HG03108 (cell line): ENCODE measurements around the gene MRLN.
"Not testable (repeated sequence)": the region's sequence is repeated elsewhere in the genome, so short reads cannot be mapped to it uniquely, and the experiment has no call there.

Source experiments
- ATAC-seq: cut with Tn5 transposase; IDR thresholded peaks from one replicate; pipeline ENCODE4 v1.9.1; 2021; ENCODE audit warnings: moderate library complexity; ENCODE audit not compliant: unreplicated experiment

The MRLN gene

DNA sequence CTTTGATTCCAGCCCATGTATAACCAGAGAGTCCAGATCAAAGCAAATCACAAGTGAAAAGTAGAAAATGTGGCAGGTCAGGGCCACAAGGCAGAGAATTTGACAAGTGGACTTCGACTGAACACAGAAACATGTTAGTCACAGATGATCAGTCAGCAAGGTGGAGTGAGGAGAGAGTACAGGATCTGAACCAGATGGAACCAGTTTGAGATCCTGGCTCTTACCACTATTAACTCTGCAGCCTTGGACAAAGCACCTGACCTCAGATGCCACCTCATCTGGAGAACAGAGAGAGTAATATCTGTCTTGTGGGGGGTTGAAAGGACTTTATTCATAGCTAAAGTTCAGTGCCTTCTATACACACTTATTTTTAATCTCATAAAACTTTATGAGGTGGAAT lies 4.4 kb downstream of the MRLN start:
- ATAC-seq, result no peak

DNA sequence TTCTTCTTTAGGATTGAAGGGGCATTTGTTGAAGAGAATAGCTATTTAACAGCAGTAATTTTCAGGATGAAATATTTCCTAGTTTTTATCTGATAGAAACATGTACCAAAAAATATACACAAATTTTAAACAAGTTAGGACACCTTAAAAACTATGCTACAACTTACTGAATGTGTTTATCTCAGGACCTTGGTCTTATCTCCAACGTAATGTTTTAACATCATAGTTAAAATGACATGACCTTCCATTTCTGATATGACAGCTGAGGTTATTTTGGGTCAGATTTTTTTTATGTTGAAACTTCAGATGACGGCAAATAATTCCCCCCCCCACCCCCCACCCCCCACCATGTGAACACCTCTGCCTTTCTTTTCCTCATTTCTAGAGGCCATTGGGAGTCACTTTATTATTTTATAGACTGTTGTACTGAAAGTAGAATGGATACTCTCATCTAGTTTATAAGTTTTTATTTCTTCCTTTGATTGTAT lies 8.0 kb downstream of the MRLN start:
- no peak for ATAC-seq

GRCh38 chr10:59744762-59745161 lies 8.5 kb downstream of the MRLN start:
- not testable (repeated sequence) for ATAC-seq

DNA sequence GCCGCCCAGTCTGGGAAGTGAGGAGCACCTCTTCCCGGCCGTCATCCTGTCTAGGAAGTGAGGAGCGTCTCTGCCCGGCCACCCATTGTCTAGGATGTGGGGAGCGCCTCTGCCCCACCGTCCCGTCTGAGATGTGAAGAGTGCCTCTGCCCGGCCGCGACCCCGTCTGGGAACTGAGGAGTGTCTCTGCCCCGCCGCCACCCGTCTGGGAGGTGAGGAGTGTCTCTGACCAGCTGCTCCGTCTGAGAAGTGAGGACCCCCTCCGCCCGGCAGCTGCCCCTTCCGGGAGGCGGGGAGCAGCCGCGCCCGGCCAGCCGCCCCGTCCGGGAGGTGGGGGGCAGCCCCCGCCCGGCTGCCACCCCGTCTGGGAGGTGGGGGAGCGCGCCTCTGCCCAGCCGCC lies 9.1 kb downstream of the MRLN start:
- ATAC-seq, result not testable (repeated sequence)

GRCh38 chr10:59741583-59741982 lies 11.7 kb downstream of the MRLN start:
- no peak for ATAC-seq

DNA sequence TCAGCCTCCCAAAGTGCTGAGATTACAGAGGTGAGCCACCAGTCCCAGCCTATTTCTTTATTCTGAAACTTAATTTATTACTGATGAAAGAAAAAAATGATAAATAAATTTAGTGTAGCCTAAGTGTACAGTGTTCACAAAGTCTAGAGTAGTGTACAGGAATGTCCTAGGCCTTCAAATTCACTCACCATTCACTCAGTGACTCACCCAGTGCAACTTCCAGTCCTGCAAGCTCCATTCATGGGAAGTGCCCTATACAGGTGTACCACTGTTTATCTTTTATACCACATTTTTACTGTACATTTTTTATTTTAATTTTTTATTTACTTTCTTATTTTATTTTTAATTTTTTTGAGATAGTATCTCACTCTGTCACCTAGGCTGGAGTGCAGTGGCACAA lies 12.2 kb downstream of the MRLN start:
- ATAC-seq, result no peak

DNA sequence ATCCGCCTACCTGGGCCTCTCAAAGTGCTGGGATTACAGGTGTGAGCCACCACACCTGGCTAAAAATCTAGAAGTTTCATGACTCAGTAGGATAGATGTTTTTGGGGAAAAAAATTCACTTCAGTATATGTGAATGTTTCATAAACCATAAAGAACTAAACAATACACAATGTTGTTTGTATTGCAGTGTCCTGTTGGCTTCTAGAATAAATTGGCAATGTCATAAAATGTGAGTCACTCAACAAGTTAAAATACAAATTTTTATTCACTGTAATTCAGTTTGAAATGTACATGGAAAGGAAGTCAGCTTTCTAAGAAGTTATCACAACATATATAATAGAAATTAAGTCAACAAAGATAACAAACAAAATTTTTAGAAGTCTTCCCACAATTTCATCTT lies 16.5 kb downstream of the MRLN start:
- no peak for ATAC-seq

- ATAC-seq, result no peak
Measured at GRCh38 chr10:59735296-59735695, 18.0 kb downstream of the MRLN start.

GRCh38 chr10:59734014-59734462 lies 19.2 kb downstream of the MRLN start:
- ATAC-seq, result no peak

- not testable (repeated sequence) for ATAC-seq
Measured at GRCh38 chr10:59733321-59734013, 19.8 kb downstream of the MRLN start.

DNA sequence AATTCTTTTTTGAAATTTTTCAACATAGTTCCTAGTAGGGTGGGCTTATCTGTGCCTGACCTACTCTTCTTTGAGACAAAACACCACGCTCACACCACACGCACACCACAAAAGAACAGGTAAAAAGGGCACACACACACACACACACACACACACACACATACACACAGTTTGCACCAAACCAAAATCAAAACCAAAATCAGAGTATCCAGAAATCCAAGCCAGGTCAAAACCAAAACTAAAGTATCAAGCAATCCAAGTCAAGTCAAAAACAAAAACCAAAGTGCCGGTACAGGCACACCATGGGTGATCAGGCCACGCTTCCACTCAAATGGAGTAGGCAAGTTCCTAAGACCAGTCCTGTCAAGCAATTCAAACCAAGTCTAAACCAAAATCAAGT lies 20.4 kb downstream of the MRLN start:
- ATAC-seq, result not testable (repeated sequence)

DNA sequence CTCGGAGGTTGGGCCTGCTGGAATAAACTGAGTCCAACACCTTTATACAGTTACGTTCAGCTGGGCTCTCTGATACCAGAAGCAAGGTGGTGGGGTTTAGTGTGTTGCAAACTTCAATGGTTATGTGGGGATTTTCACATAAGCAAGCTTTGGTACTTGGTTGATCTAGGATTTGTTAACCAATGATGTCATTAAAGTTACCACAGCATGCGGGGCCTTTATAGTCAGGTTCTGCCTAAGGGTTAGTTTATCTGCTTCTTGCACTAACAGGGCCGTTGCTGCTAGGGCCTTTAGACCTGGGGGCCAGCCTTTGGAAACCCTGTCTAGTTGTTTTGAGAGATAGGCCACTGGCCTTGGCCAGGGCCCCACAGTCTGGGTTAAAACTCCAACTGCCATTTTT lies 24.1 kb downstream of the MRLN start:
- not testable (repeated sequence) for ATAC-seq

DNA sequence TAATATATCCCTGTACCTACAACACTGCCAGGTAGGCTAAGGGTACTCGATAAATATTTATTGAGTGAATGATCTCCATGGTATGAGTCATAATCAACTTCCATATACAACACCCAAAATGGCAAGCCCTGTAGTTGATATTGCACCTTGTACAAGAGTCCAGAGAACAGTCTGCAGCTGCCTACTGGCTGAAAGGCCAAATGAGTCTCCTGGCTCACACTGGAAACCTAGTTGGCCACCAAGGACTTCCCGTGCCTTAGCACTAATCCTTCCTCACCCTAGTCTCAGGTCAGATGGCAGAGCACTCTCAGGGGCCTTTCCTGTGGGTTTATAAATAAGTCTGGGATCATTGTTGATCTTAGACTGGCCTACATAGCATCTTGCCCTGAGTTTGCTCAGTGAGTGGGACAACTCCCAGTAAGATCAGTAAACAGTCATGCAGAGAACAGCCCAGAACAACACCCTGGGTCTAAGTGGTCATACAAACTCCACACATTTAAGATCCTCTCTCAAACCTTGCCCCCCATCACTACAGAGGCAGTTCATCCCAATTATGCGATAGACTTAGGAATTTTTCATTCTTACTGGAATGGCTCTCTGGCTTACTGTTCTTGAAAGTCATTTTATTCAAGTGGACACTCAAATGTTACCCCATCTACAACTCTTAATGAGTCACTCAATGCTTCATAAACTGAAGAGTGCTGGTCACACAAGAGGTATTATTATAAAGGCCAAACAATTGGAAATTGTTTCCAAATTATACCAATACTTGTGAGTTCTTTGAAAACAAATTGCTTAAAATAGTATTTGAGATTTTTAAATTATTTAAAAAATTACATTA lies 28.9 kb downstream of the MRLN start:
- ATAC-seq, result no peak

- ATAC-seq, result no peak
Measured at GRCh38 chr10:59720377-59720776, 32.9 kb downstream of the MRLN start.

- ATAC-seq, result no peak
Measured at GRCh38 chr10:59719374-59719773, 33.9 kb downstream of the MRLN start.

DNA sequence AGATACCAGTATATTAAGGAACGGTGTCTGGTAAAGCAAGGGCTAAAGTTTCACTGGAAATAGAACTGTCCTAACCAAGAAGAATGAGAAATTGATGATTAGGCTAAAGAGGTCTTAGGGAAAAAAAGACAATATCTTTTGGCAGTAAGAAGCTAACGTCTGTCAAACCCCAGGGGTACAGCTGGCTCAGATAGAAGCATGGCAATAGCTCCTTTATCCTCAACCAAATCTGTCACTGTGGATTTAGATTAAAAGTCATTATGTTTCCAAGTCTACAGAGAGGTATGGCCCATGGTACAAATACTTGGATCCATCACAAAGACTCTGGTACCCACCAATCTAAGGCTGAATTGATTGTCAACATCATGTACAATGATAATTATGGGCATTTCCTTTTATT lies 35.0 kb downstream of the MRLN start:
- ATAC-seq, result no peak

DNA sequence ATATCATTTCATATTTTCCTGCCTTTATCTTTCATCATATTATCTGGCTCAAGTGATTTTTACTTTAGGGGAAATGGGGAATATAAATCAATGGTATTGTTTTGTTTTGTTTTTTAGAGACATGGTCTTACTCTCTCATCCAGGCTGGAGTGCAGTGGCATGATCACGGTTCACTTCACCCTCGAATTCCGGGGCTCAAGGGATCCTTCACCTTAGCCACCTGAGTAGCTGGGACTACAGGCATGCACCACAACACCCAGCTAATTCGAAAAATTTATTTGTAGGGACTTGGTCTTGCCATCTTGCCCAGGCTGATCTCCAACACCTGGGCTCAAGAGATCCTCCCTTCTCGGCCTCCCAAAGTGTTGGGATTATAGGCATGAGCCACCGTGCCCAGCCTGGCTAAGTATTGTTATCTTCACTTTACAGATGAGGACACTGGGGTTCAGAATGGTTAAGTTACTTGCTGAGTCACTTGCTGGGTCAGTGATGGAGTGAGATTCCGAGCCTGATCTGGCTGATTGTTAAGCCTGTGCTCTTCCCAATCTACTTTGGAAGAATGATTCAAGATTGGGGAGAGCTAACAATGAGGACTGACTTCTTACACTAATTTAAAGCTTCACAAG lies 39.9 kb downstream of the MRLN start:
- no peak for ATAC-seq

DNA sequence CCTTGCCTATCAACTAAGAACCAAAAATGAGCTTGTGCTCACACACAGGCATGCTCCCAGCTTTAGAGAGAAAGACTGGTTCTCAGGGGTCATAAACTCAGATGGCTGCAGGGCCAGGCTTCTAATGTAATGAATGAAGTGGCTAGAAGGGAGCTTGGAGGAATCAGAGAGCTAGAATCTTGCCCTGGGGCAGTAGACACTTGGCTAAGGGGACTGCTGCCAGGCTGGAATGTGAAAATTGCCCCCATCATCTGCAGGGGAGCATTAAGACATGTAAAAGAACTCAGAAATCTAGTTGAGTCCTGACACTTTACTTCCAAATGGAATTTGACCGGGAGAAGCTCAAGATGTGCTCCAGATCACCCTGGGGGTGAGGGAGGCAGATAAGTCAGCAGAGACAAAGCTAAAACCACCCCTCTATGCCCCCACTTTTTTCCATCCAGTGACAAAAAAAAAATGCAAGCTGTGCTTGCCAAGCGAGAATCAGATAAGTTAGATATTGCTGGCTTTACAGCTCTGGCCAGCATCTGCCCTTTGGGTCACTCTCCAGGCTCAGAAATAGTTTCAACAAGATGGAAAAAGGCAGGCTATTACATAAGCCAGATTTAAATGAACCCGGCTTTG lies 41.3 kb downstream of the MRLN start:
- no peak for ATAC-seq

- ATAC-seq, result peak; percentile 79
Measured at GRCh38 chr10:59709395-59710125, 43.7 kb downstream of the MRLN start, which contains the start of gene SLC16A9. TSS of gene SLC16A9 (minus strand) at chr10:59709850. CDS start at chr10:59684291, 25,559 bp downstream.

GRCh38 chr10:59708816-59709394 lies 44.4 kb downstream of the MRLN start:
- ATAC-seq, result no peak
